HCT116 (cell line): Measurements from ENCODE around the gene TRPV5. TPM values are rescaled to one million over a fixed set of nuclear protein-coding genes. Genes with fewer than 3 reads are reported as not detected.

Experiments
- ATAC-seq: fragments of 200-7000 bp; cut with Tn5 transposase; 2 replicates; pipeline ENCODE4 v1.9.1; 2020; ENCODE audit warnings: mild to moderate bottlenecking, moderate library complexity
- BruUV-seq: library from RNA; stranded (reverse); fragments of 400-500 nt; replicated peaks from 2 replicates; lab custom pipeline; 2021; lab: Mats Ljungman, UMichigan
- CTCF ChIA-PET: fragments of 300-600 bp; sonication (Branson Sonifier 250); formaldehyde crosslinking; loops from one replicate; lab custom pipeline; 2021; ENCODE audit warnings: antibody characterized with exemption; lab: Charles Lee
- POLR2A ChIA-PET: fragments of 300-600, 350-600 bp; sonication (Branson Sonifier 250); formaldehyde crosslinking; loops from one replicate; lab custom pipeline; 2021; ENCODE audit warnings: antibody characterized with exemption; lab: Charles Lee
- RAD21 ChIA-PET, 2 experiments: fragments of 300-600 bp; sonication (Branson Sonifier 250); formaldehyde crosslinking; loops; one replicate each; lab custom pipeline; 2023; ENCODE audit warnings: low total read pairs in 2 of 2; ENCODE audit not compliant: uncharacterized antibody in 2 of 2, unreplicated experiment in 2 of 2, low non-redundant PET in 1 of 2; lab: Charles Lee
- DNase-seq: peaks from one replicate; pipeline ENCODE4 v3.0.0-alpha.2; 2010; ENCODE audit warnings: low read depth, low spot score
- H2AFZ ChIP-seq: fragments of 200-600 bp; shearing (Covaris generic), sonication (generic); 2 replicates; pipeline ENCODE4 v1.6.1; 2017; ENCODE audit warnings: low read depth, mixed run types, mixed read lengths, antibody characterized with exemption, low read length; ENCODE audit not compliant: poor library complexity, severe bottlenecking
- H3K27ac ChIP-seq: 2 replicates; pipeline ENCODE4 v1.5.1; 2012; ENCODE audit warnings: low read depth, low read length
- H3K27me3 ChIP-seq: fragments of 200-600 bp; sonication (generic); 2 replicates; pipeline ENCODE4 v1.6.1; 2016; ENCODE audit warnings: mixed run types, low read length, mixed read lengths; ENCODE audit not compliant: insufficient read depth
- H3K36me3 ChIP-seq, 2 experiments: fragments of 200-500 bp in 1 of 2; fragments of 200-600 bp in 1 of 2; sonication (Bioruptor generic) in 1 of 2; sonication (generic) in 1 of 2; 2 replicates each; pipeline versions ENCODE4 v1.5.1 to v1.6.1; 2014 to 2016; ENCODE audit warnings: low read length in 2 of 2, inconsistent platforms in 1 of 2, mixed read lengths in 1 of 2, mixed run types in 1 of 2; ENCODE audit not compliant: insufficient read depth in 2 of 2, control insufficient read depth in 1 of 2
- H3K4me1 ChIP-seq, 2 experiments: fragments of 200-600 bp in 1 of 2; sonication (generic) in 1 of 2; 2 replicates each; pipeline versions ENCODE4 v1.5.1 to v1.6.1; 2012 to 2017; ENCODE audit warnings: low read length in 2 of 2, inconsistent platforms in 1 of 2, mild to moderate bottlenecking in 1 of 2, mixed read lengths in 1 of 2, mixed run types in 1 of 2, moderate library complexity in 1 of 2; ENCODE audit not compliant: insufficient read depth in 2 of 2, control insufficient read depth in 1 of 2
- H3K4me2 ChIP-seq: fragments of 200-600 bp; sonication (generic); 2 replicates; pipeline ENCODE4 v1.6.1; 2017; ENCODE audit warnings: mixed run types, low read length, mixed read lengths
- H3K4me3 ChIP-seq, 2 experiments: fragments of 200-600 bp in 1 of 2; sonication (generic) in 1 of 2; replicated peaks in 1 of 2; 2 replicates each; pipeline ENCODE4 v1.5.1; 2011 to 2016; ENCODE audit warnings: low read length in 2 of 2, control low read depth in 1 of 2, low read depth in 1 of 2, mild to moderate bottlenecking in 1 of 2, mixed read lengths in 1 of 2, mixed run types in 1 of 2
- H3K79me2 ChIP-seq: fragments of 200-600 bp; sonication (generic); 2 replicates; pipeline ENCODE4 v1.6.1; 2017; ENCODE audit warnings: mild to moderate bottlenecking, mixed run types, low read length, moderate library complexity, mixed read lengths; ENCODE audit not compliant: insufficient read depth
- H3K9ac ChIP-seq: fragments of 200-600 bp; sonication (generic); 2 replicates; pipeline ENCODE4 v1.6.1; 2016; ENCODE audit warnings: low read length, mixed read lengths
- H3K9me2 ChIP-seq: fragments of 200-600 bp; sonication (generic), shearing (Covaris generic); 2 replicates; pipeline ENCODE4 v1.6.1; 2017; ENCODE audit warnings: mixed run types, mild to moderate bottlenecking, moderate library complexity; ENCODE audit not compliant: insufficient read depth
- H3K9me3 ChIP-seq, 2 experiments: fragments of 200-500 bp in 1 of 2; fragments of 200-600 bp in 1 of 2; sonication (Bioruptor generic) in 1 of 2; sonication (generic) in 1 of 2; 2 replicates each; pipeline ENCODE4 v1.6.1; 2014 to 2017; ENCODE audit warnings: low read length in 2 of 2, mixed read lengths in 2 of 2, inconsistent platforms in 1 of 2, low read depth in 1 of 2, mild to moderate bottlenecking in 1 of 2, mixed run types in 1 of 2, moderate library complexity in 1 of 2; ENCODE audit not compliant: control insufficient read depth in 1 of 2, insufficient read depth in 1 of 2
- H4K20me1 ChIP-seq: fragments of 200-600 bp; sonication (generic), shearing (Covaris generic); 2 replicates; pipeline ENCODE4 v1.6.1; 2017; ENCODE audit warnings: mixed run types, mild to moderate bottlenecking, moderate library complexity; ENCODE audit not compliant: insufficient read depth
- CBX3 ChIP-seq: IDR thresholded peaks from 2 replicates; pipeline ENCODE4 v1.6.1; 2012; ENCODE audit warnings: low read depth
- CEBPB ChIP-seq: IDR thresholded peaks from 2 replicates; pipeline ENCODE4 v1.6.1; 2012; ENCODE audit warnings: low read depth
- CTCF ChIP-seq, 3 experiments: fragments of 200-600 bp in 1 of 3; sonication (generic) in 1 of 3; IDR thresholded peaks in 2 of 3; conservative IDR thresholded peaks in 1 of 3; 2 replicates each; pipeline ENCODE4 v1.5.1; 2012 to 2017; ENCODE audit warnings: low read depth in 2 of 3, low read length in 2 of 3, antibody characterized with exemption in 1 of 3, borderline replicate concordance in 1 of 3, control low read depth in 1 of 3, mild to moderate bottlenecking in 1 of 3, mixed read lengths in 1 of 3, mixed run types in 1 of 3, moderate library complexity in 1 of 3; ENCODE audit not compliant: insufficient read depth in 1 of 3
- EGR1 ChIP-seq: IDR thresholded peaks from 2 replicates; pipeline ENCODE4 v1.6.1; 2012; ENCODE audit warnings: low read depth
- EZH2 ChIP-seq: fragments of 200-600 bp; sonication (generic); IDR thresholded peaks from 2 replicates; pipeline ENCODE4 v1.6.1; 2017; ENCODE audit warnings: antibody characterized with exemption, mixed run types
- EZH2phosphoT487 ChIP-seq: fragments of 200-600 bp; IDR thresholded peaks from 2 replicates; pipeline ENCODE4 v1.6.1; 2018; ENCODE audit warnings: antibody characterized with exemption, borderline replicate concordance
- MAX ChIP-seq: IDR thresholded peaks from 2 replicates; pipeline ENCODE4 v1.6.1; 2012
- POLR2A ChIP-seq: IDR thresholded peaks from 2 replicates; pipeline ENCODE4 v1.7.0; 2011; ENCODE audit warnings: borderline replicate concordance; ENCODE audit not compliant: insufficient read depth, insufficient read length; ENCODE audit errors: extremely low read depth
- RAD21 ChIP-seq: IDR thresholded peaks from 2 replicates; pipeline ENCODE4 v1.6.1; 2012; ENCODE audit warnings: low read depth, mild to moderate bottlenecking
- SP1 ChIP-seq: IDR thresholded peaks from 2 replicates; pipeline ENCODE4 v1.6.1; 2012; ENCODE audit warnings: low read depth
- YY1 ChIP-seq: IDR thresholded peaks from 2 replicates; pipeline ENCODE4 v1.6.1; 2011; ENCODE audit warnings: low read length, low read depth, moderate library complexity, mild to moderate bottlenecking; ENCODE audit not compliant: insufficient replicate concordance; ENCODE audit errors: extremely low read depth
- ZBTB33 ChIP-seq: IDR thresholded peaks from 2 replicates; pipeline ENCODE4 v1.6.1; 2011; ENCODE audit warnings: mild to moderate bottlenecking, low read length, moderate library complexity; ENCODE audit not compliant: insufficient replicate concordance; ENCODE audit errors: extremely low read depth
- intact Hi-C: fragments of 100-400 bp; cut with micrococcal nuclease; formaldehyde crosslinking; loops from 2 replicates; pipeline ENCODE4 v1.10.0; 2022
- total RNA-seq: library from RNA; stranded (reverse); gene quantifications from one replicate; pipeline ENCODE4 v1.2.1, GENCODE V29; 2021; ENCODE audit not compliant: unreplicated experiment

TRPV5 gene
- total RNA-seq, 1 experiment from 2014 or later: not detected

GRCh38 chr7:142927085-142927745 lies 6.3 kb downstream of the TRPV5 start:
- Histone ChIP-seq H3K27ac (no peak overlapping the region), H3K9ac (no peak overlapping the region), H3K27me3 (peaks cover 5% of the 10 kb centered on the region; the same call in 1 of the 2 replicates), H3K9me2 (no peaks in the 10 kb centered on the region), H3K9me3 (no peaks in the 10 kb centered on the region), H4K20me1 (no peaks in the 10 kb centered on the region), H3K4me2 (no peak overlapping the region), H3K4me3 (no peak overlapping the region), H2AFZ (no peak overlapping the region), H3K4me1 (no peaks in the 10 kb centered on the region), H3K79me2 (no peaks in the 10 kb centered on the region), H3K36me3 (no peaks in the 10 kb centered on the region)
- no TSS peak for BruUV-seq
- ChIA-PET CTCF (no interaction called here), RAD21 (no interaction called here), POLR2A (interaction anchor here (1.6 kb wide), 1 partner anchor 18 kb away, joined by 3 read pairs; no protein-coding TSS in a partner anchor)
- ATAC-seq: no peak
- no peak for TF ChIP-seq SP1
- intact Hi-C loops: no loop called here
- DNase-seq: no peak

GRCh38 chr7:142925413-142925812 lies 8.1 kb downstream of the TRPV5 start:
- no TSS peak for BruUV-seq
- no peaks in the 10 kb centered on the region for H3K9me2 ChIP-seq
- no peaks in the 10 kb centered on the region for H3K4me1 ChIP-seq
- H4K20me1 ChIP-seq: no peaks in the 10 kb centered on the region
- DNase-seq: no peak
- no peaks in the 10 kb centered on the region for H3K79me2 ChIP-seq
- TF ChIP-seq RAD21 (no peak), ZBTB33 (no peak), POLR2A (no peak), CEBPB (no peak), EZH2 (no peak), YY1 (no peak), MAX (peak; percentile 60), CBX3 (no peak), EZH2phosphoT487 (no peak), EGR1 (no peak), CTCF (IDR thresholded peaks at IDR 0.05 in 2 of 3, conservative IDR thresholded peaks at IDR 0.05 in 1 of 3; ENCODE audit: borderline replicate concordance in 1 of 3, insufficient read depth in 1 of 3, low read depth in 2 of 3, low read length in 2 of 3) (peak; percentile 21 to 50 (median 50); a peak in 4 of 6 replicates)
- H3K27me3 ChIP-seq: peaks cover 5% of the 10 kb centered on the region; the same call in 1 of the 2 replicates
- ChIA-PET RAD21 (no interaction called here), CTCF (interaction anchor here (0.6 to 1.9 kb wide), 5 partner anchors 9 to 77 kb away, joined by 3 to 11 read pairs (median 4); no protein-coding TSS in a partner anchor), POLR2A (interaction anchor here (1.6 kb wide), 1 partner anchor 16 kb away, joined by 3 read pairs; no protein-coding TSS in a partner anchor)
- H3K27ac ChIP-seq: no peak overlapping the region
- H3K4me2 ChIP-seq: no peak overlapping the region
- H3K9me3 ChIP-seq: no peaks in the 10 kb centered on the region
- no peak overlapping the region for H3K4me3 ChIP-seq
- intact Hi-C loops: no loop called here
- peak; percentile 79 for ATAC-seq
- H3K9ac ChIP-seq: no peak overlapping the region
- no peak overlapping the region for H2AFZ ChIP-seq
- H3K36me3 ChIP-seq: no peaks in the 10 kb centered on the region
